Skin epidermis (tissue), 12 donors: Measurements from ENCODE around the gene COL25A1.
"Not testable (repeated sequence)": the region's sequence is repeated elsewhere in the genome, so short reads cannot be mapped to it uniquely, and the experiment has no call there.

Source experiments
- H3K27ac ChIP-seq, 21 experiments: fragments of 200-600 bp; sonication (generic) in 11 of 21; one replicate each; pipeline ENCODE4 v1.5.0; 2020; ENCODE audit warnings: mild to moderate bottlenecking in 3 of 21, inconsistent platforms in 2 of 21, moderate library complexity in 2 of 21
- H3K4me3 ChIP-seq, 7 experiments: fragments of 200-600 bp; sonication (generic) in 2 of 7; one replicate each; pipeline ENCODE4 v1.5.0; 2020; ENCODE audit warnings: inconsistent platforms in 2 of 7, mild to moderate bottlenecking in 2 of 7, moderate library complexity in 1 of 7

Gene COL25A1

DNA sequence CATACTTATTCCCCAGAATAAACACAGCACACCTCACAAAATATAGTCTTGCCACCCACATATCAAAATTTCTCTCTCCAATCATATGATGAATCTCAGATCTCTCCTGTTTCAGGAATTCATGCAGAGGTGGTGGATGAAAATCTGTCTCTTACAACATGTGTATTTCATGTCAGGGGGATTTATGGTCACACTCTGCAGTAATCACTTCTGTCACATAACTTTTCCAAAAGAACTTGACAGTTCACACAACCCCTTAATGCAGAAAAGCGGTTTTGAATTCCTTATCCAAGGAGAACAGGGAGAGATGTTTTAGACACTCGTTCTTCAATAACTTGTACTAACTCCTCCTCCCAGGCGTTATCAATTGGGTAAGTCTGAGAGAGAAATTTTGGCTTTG is 359.1 kb downstream of the COL25A1 start:
- H3K4me3 ChIP-seq, result no peak overlapping the region
- no peak overlapping the region for H3K27ac ChIP-seq

DNA sequence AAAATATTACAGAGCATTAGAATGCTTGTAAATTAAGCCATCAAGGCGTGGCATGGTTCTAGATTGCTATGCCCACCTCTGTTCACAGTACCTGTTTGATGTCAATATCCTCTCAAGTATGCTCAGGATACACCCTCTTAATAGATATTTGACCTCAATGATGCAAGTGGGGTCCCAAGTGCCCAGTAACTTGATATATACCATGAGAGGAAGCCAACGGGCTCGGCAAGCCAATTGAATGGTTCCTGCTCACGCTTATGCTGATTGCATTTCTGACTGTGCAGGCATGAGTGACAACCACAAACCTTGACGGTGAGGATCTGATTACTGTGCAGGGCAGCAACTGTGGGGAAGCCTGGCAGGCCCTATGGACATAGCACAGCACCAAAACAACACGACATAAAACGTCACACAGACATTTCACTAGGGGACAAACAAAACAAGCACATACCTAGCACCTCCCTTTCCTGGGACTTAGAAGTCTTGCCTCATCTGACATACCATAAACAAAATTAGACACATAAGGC is 360.5 kb downstream of the COL25A1 start:
- Histone ChIP-seq H3K4me3 (no peak overlapping the region), H3K27ac (no peak overlapping the region)

DNA sequence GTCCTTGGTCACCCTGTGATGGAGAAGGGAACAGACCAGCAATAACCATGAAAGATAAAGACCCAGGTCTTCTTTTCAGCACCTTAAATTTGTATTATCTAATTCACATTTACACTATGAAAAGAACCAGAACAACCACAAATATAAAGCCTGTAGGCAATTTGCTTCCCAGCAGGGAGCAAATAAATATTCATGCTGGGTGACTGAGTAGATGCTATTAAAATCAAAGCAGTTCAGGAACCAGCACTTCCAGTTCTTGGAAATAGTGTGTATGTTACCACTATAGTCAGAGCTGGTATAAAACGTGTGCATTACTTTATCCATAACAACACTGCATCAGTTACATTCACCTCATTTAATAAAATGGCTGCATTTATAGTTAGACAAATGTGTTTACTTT is 361.8 kb downstream of the COL25A1 start:
- no peak overlapping the region for H3K4me3 ChIP-seq

DNA sequence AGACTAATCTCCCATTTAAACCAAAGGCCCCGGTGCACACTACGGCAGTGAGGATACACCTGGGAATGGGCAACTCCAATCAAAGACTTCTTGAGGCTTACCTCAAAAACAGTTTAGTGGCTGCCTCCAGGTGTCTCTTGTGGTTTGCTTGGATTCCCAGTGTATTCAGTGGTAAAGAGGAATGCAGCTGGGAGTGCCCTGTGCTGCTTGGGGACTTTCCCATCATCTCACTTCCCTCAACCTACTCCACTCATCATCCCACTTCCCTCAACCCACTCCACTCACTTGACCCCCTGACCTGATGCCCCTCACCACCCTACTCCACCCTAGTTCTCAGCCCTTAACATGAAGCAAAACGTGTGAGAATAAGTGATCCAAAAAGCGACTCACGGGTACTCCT is 362.3 kb downstream of the COL25A1 start:
- Histone ChIP-seq H3K4me3 (no peak overlapping the region), H3K27ac (no peak overlapping the region)

More for the DNA sequence above, 361.8 kb downstream of the COL25A1 start:
- H3K27ac ChIP-seq, result no peak overlapping the region

DNA sequence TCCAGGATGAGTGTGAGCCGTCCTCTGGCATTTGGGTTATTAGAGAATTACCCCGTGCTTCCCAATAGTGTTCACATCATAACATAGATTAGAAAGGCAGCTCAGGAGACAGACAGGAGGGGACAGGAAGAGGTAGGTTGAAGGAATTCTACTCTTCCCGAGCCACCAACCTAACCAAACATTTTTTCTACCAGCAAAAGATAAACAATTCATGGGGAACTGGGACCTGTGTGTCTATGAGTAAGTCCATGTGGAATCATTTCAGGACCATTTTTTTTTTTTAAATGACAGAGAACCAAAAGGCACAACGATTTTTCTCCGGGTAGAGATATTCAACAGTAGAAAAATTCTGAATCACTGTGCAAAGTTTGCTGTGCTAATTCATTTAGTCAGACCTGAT is 365.4 kb downstream of the COL25A1 start:
- Histone ChIP-seq H3K4me3 (no peak overlapping the region), H3K27ac (no peak overlapping the region)

DNA sequence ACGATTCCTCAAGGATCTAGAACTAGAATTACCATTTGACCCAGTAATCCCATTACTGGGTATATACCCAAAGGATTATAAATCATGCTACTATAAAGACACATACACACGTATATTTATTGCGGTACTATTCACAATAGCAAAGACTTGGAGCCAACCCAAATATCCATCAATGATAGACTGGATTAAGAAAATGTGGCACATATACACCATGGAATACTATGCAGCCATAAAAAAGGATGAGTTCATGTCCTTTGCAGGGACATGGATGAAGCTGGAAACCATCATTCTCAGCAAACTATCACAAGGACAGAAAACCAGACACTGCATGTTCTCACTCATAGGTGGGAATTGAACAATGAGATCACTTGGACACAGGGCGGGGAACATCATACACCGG is 368.5 kb downstream of the COL25A1 start:
- H3K27ac ChIP-seq, H3K4me3 ChIP-seq: not testable (repeated sequence)

DNA sequence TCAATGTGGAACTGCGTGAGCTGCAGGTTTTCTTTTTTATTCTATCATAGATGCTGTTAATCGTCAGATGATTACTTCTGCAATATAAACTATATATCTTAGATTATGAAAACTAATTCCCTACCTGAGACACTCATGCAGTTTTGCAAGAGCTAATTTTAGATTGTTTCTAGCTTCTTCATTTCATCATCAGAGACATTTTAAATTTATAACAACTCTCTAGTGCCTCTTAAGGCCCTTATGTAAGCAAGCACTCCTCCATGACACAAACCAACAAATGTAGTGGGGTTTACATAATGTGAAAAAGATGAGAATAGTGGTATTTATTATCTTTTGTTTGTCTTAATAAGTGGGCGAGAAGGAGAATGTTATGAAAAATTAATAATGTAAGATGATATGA is 369.4 kb downstream of the COL25A1 start:
- Histone ChIP-seq H3K27ac (no peak overlapping the region), H3K4me3 (no peak overlapping the region)

DNA sequence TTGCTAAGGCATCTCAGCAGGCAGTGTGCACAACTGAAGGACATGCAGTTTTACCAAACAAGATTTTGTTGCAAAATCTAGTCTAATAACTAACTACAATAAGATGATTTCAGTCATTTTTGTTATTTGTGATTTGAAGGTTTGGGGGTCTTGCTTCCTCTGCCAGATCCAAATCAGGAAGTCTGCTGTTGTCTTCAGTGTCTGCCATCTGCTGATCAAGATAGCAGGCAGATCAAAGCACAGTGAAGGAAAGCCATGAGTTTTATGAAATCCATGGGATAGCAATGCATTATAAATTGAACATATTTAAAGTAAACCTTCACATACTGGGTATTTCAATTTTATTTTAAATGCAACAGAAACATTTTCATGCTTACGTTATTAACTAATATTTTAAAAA is 370.5 kb downstream of the COL25A1 start:
- Histone ChIP-seq H3K4me3 (no peak overlapping the region), H3K27ac (no peak overlapping the region)

DNA sequence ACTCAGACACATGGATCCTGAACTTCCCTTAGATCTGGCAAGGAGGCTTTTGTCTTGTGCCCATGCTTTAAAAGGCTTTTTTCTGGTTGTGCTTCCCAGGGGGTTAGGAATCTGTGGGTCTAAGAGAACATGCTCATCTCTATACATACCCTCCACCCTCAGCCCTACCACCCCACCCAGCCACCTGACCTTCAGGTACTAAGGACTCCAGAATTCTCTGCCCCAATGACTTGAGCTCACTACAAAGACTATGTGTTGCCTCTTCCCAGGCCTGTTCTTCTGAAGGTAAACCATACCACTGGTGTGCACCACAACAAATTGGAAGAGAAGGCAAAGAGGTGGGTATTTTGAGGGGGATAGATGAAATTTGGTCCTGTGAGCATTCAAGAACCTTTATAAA is 372.3 kb downstream of the COL25A1 start:
- H3K4me3 ChIP-seq, result no peak overlapping the region
- no peak overlapping the region for H3K27ac ChIP-seq

DNA sequence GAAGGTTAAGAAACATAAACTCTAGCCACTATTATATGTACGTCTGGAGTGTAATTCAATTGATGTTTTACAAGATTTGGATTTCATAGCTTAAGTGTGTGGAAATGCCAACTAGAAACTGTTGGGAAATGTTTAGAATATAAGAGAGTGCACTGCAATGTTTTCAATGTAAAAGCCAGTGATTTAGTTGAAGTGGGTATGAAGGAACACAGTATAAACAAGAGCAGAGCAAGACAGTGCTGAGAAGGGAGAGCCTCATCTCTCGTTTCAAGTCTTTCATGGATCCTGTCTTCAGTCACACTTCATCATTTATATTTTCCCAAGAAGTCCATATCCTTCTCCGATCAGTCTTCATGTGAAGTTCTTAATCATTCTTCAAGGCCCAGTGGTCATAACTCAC is 375.7 kb downstream of the COL25A1 start:
- Histone ChIP-seq H3K27ac (no peak overlapping the region), H3K4me3 (no peak overlapping the region)

DNA sequence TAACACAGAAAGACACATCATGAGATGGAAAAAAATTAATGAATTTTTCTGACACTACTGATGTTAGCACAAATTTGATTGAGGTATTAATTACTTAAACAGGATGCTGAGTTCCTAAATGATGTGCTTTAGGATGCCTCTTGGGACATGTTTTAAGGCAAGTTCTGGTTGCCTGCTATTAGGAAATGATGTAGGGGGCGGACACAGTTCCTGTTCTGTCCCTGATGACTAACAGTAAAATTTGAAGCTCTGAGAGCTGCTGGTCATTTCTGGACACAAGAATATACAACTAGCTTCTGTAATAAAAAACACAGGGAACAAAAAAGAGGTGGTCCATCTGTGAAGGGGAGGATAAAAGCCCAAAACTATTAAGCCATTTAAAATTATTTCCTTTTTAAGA is 376.4 kb downstream of the COL25A1 start:
- Histone ChIP-seq H3K4me3 (no peak overlapping the region), H3K27ac (no peak overlapping the region)

DNA sequence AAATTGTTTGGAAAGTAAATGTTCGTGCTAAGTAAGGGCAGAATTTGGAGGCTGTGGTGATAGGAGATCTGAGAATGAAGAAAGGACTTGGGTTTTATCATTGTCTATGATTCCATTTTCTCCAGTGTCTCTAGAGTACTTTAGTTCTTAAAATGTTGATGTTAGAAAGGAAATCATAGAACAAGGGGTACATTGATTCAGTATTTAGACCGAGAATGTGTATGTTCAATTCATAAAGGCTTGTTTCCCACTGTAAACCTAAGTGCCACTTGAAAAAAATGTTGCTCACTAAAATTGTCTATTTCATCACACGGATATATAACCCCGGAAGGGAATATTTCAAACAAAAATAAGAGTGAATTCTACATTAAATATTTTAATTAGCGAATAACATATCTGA is 380.3 kb downstream of the COL25A1 start:
- H3K27ac ChIP-seq, result no peak overlapping the region
- no peak overlapping the region for H3K4me3 ChIP-seq

DNA sequence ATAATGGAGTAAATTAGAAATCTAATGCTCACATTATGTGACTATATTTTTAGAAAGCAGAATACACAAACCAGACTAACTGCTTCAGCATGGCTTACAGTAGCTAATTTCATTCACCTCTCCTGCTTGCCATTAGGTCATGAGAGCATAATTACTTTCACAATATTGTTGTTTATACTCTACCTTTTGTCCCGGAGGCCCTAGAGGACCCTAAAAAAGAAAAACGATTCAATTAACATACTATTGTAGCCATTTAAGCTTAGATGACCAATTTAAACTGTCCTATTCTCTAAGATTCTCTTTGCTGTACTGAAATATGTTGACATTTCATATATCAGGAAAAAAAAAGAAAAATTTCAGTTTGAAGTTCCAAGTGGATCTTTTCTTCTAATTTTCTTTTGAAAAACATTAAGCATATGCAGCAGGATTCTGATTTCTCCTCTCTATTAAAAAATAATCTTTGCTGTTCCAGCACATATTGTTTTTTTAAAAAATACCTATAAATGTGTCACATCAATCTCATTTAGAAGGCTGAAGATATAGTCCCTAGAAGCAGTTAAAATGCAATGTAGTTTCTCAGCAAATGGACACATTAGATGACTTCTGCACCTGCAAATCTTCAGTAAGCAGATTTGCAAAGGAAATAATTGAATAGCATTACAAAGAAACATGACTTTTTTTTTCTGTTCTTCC is 381.9 kb downstream of the COL25A1 start:
- Histone ChIP-seq H3K27ac (no peak overlapping the region), H3K4me3 (no peak overlapping the region)

DNA sequence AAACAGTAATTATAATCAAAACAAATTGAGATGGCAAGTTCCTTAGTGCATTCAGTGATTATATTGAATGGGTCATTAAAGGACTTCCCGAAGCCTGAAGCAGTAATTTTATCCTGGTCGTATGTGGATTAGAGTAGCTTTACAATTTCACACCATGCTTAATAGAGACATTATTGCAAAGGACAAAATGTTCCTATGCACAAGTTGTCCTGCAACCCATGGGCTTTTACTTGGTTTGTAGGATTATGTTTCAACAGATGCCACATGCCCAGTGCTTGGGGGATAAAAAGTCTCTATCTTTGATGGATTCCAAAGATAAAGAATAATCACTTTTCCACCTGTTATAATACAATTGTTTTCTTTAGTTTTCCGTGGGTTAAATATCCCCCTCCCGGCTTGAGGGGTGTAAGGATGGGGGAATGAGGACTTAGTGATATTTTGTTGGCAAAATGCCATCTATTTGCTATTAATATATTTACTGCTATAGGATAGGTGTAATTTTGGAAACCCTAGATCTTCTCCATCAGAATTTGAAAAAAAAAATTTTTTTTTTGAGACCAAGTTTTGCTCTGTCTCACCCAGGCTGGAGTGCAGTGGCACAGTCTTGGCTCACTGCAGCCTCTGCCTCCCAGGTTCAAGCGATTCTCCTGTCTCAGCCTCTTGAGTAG is 383.1 kb downstream of the COL25A1 start:
- no peak overlapping the region for H3K27ac ChIP-seq

DNA sequence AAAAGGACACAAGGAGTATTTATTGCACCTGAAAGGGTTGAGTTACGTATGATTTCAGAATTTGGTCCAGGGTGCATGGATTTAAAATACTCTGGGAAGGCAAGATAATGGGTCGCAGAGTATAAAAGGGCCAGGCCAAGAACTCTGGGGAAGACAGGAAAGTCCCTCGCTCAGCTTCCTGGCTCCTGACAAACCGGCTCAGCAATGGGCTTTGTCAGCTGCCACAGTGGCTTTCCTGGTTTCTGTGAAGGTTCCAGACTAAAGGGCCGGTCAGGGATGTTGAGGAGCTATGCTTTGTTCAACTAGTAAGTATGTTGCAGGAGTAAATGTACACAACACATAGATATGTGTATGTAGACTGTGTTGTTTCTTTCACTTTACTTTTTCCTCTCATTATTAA is 385.2 kb downstream of the COL25A1 start:
- Histone ChIP-seq H3K27ac (no peak overlapping the region), H3K4me3 (no peak overlapping the region)

More for the DNA sequence above, 383.1 kb downstream of the COL25A1 start:
- no peak overlapping the region for H3K4me3 ChIP-seq

DNA sequence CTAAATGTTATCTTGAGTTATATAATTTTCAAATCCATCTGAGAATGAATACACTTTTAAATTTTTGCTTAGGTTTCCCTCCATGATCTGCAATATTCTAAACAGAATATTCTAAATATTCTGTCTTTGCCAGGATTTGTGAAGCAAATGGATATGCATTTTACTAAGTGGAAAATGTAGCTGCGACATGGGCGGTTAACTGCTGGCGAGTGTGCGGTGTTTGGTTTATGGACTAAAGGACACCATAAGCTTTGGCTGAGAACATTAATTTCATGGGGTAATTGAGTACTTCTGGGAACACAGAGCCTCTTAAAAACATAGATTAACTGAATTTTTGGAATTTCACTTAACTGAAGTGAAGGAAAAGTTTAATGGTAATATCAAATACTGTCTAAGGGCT is 385.8 kb downstream of the COL25A1 start:
- H3K27ac ChIP-seq, result no peak overlapping the region
- H3K4me3 ChIP-seq, result no peak overlapping the region

DNA sequence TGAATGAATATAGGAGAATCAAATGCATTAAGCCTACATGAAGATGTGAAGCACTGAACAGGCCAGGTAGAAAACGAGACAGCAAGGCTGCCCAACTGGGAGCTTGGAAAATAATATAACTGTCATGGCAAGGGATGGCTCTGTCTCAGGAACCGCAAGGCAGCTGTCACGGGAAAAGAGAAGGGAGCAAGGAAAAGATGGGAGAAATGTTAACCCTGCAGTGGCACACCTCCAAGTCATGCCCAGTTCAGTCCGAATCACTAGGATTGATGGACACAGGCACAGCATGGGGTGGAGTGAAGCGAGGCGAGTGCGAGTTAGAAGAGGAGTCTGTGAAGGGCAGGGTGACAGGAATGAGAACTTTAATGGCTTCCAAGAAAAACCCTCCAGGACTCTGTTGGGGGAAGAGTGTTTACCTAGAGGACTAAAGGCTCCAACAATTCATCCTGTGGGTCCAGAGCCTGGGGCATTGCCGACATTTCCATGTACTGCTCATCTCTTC is 395.5 kb downstream of the COL25A1 start:
- Histone ChIP-seq H3K4me3 (no peak overlapping the region), H3K27ac (no peak overlapping the region)

DNA sequence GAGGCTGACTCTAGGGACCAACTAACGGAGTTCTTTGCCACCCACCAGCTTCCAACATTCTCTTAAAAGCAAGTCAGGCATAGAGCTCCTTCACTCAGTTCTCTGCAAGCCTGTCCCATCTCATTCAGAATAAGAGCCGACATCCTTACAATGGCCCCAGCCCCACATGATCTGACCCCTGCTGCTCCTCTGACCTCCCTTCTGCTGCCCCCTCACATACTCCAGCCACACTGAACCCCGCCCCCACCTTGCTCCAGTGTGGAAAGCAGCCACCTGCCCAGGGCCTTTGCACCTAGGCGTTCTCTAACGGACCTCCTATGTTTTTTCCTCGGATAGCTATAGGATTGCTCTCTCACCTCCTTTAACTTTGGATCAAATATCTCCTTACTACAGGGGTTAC is 396.5 kb downstream of the COL25A1 start:
- no peak overlapping the region for H3K4me3 ChIP-seq

DNA sequence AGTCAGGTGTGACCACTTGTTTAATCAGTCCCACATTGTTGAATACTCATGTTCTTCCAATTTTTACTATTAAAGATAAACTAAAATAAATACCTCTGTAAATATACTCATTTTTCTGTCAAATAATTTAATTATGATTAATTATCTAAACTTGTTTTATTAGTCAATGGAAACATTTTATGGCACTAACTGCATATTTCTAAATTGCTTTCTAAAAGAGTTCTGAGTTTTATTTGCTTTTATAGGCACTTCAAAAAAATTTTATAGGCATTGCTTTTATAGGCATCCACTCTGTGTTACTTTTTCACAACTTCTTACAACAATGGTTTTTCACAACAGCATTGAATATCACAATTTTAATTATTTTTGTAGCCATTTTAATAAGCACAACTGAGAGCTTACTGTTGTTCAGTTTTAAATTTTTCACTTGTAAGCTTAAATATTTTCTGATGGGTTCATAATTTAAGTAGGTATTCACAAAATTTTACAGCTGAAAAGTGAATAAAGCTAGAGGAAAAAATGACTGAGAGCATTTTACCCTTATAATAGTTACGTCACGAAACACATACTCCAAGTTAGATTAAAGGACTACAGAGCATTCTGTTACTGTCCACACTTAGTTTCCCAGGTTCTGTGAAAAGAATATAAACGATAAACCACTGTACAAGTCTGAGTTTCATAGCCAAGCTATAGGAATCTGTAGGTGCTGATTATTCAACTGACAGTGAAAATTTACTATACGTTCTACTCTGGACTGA is 398.8 kb downstream of the COL25A1 start:
- H3K27ac ChIP-seq, result no peak overlapping the region
- no peak overlapping the region for H3K4me3 ChIP-seq

More for the DNA sequence above, 396.5 kb downstream of the COL25A1 start:
- no peak overlapping the region for H3K27ac ChIP-seq

DNA sequence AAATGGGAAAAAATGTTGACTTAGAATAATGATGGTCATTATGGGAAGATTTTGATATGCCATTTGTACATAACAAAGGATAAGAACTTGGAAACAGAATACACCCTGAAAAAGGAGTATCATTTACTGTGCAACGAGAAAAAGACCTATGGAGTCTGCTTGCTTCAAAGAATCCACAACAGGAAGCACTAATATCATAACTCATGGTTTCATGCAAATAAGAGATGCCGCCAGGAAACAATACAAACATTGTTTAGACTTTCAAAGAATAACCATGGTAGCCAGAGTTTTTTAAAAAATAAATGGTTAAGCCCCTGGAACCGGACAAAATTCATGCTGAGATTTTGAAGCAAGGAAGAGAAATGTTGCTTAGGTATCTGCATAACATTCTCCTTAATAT is 399.7 kb downstream of the COL25A1 start:
- H3K27ac ChIP-seq, result no peak overlapping the region

DNA sequence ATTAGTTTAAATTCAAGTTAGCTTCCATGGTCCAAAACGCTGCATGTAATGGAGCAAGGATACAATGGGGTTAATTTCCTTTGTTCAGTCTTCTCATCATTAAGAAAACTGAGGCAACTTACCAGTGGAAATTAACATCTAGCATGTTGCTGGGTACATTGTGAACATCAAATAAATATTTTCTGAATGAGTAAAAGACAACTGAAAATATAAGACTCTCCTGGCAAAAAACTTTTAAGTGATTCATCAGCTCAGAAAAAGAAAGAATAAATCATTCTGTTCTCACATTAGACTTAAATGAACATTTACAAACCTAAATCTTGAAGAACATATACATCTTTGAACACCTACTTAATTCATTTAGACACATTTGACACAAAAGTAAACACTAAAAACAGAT is 401.2 kb downstream of the COL25A1 start:
- no peak overlapping the region for H3K4me3 ChIP-seq
- no peak overlapping the region for H3K27ac ChIP-seq

More for the DNA sequence above, 399.7 kb downstream of the COL25A1 start:
- H3K4me3 ChIP-seq, result no peak overlapping the region
